HG03575 (cell line): ENCODE measurements around the gene GTF3A.
"Not testable (repeated sequence)": the region's sequence is repeated elsewhere in the genome, so short reads cannot be mapped to it uniquely, and the experiment has no call there.

Experiments used
- ATAC-seq: cut with Tn5 transposase; IDR thresholded peaks from one replicate; pipeline ENCODE4 v1.9.1; 2021; ENCODE audit not compliant: unreplicated experiment, insufficient number of reproducible peaks, low FRiP score; ENCODE audit errors: extremely low read depth

GTF3A gene

GRCh38 chr13:27424246-27425157, at the start of gene GTF3A:
Gene GTF3A (plus strand): TSS chr13:27424619.
- ATAC-seq, result no peak

- ATAC-seq, result no peak
These were observed 49.8 kb upstream of the GTF3A start for GRCh38 chr13:27374650-27375049.

- ATAC-seq, result no peak
These were observed 48.6 kb upstream of the GTF3A start for GRCh38 chr13:27375686-27376326.

GRCh38 chr13:27379126-27379525, 45.3 kb upstream of the GTF3A start:
- no peak for ATAC-seq

GRCh38 chr13:27379694-27380641, 44.5 kb upstream of the GTF3A start:
- ATAC-seq, result no peak

GRCh38 chr13:27381601-27382000, 42.8 kb upstream of the GTF3A start:
- no peak for ATAC-seq

- ATAC-seq, result no peak
These were observed 41.1 kb upstream of the GTF3A start for GRCh38 chr13:27383104-27383921.

GRCh38 chr13:27384285-27384684, 40.1 kb upstream of the GTF3A start:
- ATAC-seq, result no peak

- ATAC-seq, result no peak
These were observed 36.2 kb upstream of the GTF3A start for GRCh38 chr13:27388241-27388640.

- ATAC-seq, result no peak
These were observed 34.5 kb upstream of the GTF3A start for GRCh38 chr13:27389891-27390290.

GRCh38 chr13:27391471-27391870, 32.9 kb upstream of the GTF3A start:
- ATAC-seq, result no peak

GRCh38 chr13:27393101-27393500, 31.3 kb upstream of the GTF3A start:
- no peak for ATAC-seq

GRCh38 chr13:27395007-27395510, 29.4 kb upstream of the GTF3A start:
- no peak for ATAC-seq

GRCh38 chr13:27396252-27396846, 28.1 kb upstream of the GTF3A start:
- ATAC-seq, result no peak

GRCh38 chr13:27398360-27398759, 26.1 kb upstream of the GTF3A start:
- ATAC-seq, result no peak

GRCh38 chr13:27400405-27400804, 24.0 kb upstream of the GTF3A start:
- ATAC-seq, result not testable (repeated sequence)

GRCh38 chr13:27401210-27401609, 23.2 kb upstream of the GTF3A start:
- no peak for ATAC-seq

- ATAC-seq, result no peak
These were observed 21.2 kb upstream of the GTF3A start for GRCh38 chr13:27403203-27403678.
